C4-2B (cell line): ENCODE measurements around the gene TPRN.

Experiments used
- CTCF ChIP-seq: fragments of 450-650 bp; conservative IDR thresholded peaks from 2 replicates; pipeline ENCODE4 v1.5.1; 2017; ENCODE audit warnings: mild to moderate bottlenecking
- ZFX ChIP-seq: fragments of 450-650 bp; IDR thresholded peaks from 2 replicates; pipeline ENCODE4 v1.6.1; 2017

- TF ChIP-seq CTCF (peak; percentile 79), ZFX (peak; percentile 83; the same call in 1 of the 2 replicates)
Measured at GRCh38 chr9:137188490-137189296, 11.8 kb downstream of the TPRN start, which contains the start of the genes ANAPC2 and SSNA1.
